Hypothalamus (tissue), 51 donors: ENCODE data around the gene TMEM270.

ENCODE experiments used
- DNase-seq, 51 donors: peaks; one replicate each; lab custom pipeline; 2025; lab: John Stamatoyannopoulos, UW

The TMEM270 gene

DNA sequence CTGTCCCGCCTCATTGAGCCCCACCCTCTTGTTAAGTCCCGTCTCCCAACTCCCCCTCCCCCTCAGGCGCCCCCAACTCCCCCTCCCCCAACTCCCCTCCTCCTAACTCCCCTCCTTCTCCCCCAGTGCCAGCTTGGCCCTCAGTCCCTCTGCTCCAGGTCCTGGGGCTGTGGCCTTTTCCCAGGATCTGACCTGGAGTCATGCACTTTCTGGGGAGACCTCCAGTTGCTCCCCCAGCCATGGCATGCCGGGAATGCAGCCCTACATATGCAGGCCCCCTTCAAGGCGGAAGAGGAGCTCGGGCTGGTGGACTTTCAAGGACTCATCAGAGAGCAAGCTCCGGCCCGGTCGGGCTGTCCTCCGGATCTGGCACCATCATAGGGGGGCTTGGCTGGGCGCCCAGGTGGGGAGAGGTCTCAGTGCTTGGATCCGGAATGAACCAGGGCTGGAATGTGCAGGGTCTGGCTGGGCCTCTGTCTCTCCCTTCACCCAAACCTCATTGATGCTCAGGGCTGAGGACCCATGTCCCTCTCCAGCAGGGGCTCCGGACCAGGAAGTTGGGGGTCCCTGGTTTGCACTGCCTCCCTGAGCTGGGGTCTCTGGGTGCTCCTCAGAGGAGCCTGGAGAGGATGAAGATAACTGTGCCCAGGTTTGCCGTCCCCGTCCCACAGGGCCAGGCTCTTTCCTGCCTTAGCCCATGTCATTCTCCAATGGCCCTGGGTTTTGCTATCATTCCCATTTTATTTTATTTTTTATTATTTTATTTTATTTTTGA, 41.1 kb downstream of the TMEM270 start:
- DNase-seq, result no peak

GRCh38 chr7:73903321-73904218, 42.6 kb downstream of the TMEM270 start:
- DNase-seq, result no peak

DNA sequence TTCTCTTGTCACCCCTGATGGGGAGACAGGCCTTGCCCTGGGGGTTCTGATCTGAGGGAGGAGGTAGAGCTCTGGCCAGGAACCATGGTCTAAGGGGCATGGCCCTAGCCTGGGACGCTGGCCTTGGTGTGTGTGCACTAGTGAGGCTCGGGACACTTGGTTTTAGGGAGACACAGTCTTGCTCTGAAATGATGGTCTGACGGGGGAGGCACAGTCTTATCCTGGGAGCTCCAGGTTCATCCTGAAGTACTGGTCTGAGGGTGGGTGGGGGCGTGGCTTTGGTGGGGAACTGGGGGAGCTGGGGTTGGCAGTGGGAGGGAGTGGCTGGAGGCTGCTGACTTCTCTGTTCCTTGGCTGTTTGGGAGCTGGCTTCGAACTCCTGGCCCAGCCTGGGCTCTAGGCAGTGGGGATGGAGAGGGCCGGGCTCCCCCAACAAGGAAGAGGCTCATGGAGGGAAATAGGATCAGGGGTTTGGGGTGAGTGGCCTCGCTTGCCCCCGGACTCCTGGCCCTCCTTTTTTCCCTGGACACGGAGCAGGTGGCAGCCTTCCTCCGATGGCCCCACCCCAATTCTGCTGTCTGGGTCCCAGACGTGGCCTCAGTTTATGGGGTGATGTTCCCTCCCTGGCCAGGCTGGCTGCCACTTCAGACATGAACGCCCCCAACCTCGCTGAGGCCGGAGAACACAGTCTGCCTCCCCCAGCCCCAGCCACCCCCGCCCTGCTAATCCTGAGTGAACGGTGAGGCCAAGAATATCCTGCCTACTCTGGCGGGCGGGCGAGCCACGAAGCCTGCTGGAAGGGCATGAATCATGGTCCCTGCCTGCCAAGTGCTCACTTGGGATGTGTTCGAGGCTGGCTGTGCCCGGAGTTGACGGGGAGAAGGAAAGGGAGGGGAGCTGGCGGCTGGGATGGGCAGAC, 43.5 kb downstream of the TMEM270 start:
- DNase-seq, result peak in 6 of 51 donors; percentile 17 to 67 (median 30)

GRCh38 chr7:73905360-73905759, 44.4 kb downstream of the TMEM270 start:
- DNase-seq, result no peak

DNA sequence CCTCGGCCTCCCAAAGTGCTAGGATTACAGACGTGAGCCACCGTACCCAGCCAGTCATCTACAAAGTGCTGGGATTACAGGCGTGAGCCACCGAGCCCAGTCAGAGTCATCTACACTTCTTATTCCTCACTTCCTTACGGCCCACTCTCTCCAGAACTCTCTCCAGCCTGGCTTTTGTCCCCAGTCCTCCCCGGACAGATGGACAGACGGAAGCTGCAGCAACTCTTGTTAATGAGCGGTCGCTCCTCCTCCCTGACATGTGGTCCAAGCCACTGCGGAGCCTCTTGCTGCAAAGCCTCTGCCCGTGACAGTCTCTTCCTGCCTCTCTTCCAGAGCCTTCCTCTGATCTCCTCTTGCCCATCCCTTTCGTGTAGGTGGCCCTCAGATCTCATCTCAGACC, 45.9 kb downstream of the TMEM270 start:
- DNase-seq, result no peak

- DNase-seq, result no peak
These were observed 46.7 kb downstream of the TMEM270 start for GRCh38 chr7:73907554-73908122.

- DNase-seq, result no peak
These were observed 47.2 kb downstream of the TMEM270 start for GRCh38 chr7:73908123-73908611.

- DNase-seq, result peak in 9 of 51 donors; percentile 6 to 33 (median 18)
These were observed 48.3 kb downstream of the TMEM270 start for GRCh38 chr7:73909051-73909941.

- DNase-seq, result no peak
These were observed 49.0 kb downstream of the TMEM270 start for GRCh38 chr7:73909996-73910395.

DNA sequence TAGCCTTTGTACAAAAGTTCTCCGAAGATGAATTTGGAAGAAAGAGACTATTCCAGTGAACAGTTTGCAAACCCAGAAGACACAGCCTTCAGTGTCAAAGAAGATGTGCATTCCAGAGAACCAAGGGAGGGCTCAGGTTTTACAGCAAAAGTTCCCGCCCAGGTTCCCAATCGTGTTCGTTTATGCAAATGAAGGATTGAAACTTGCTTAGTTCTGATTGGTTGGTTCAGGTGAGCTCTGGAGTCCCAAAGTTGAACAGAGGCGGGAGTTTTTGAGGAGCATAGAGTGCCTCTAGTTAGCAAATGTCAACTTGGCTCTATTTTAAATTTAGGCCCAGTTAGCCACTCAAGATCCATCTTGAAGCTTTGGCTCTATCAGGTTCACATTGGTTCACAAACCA, 51.3 kb downstream of the TMEM270 start:
- DNase-seq, result no peak
